ENCODE measurements around the gene RDH11. TPM values are rescaled to one million over a fixed set of nuclear protein-coding genes. Genes with fewer than 3 reads are reported as not detected.
A peak's percentile ranks its signal among the peaks of the same experiment; 100 is the strongest.

The RDH11 gene
- total RNA-seq, 4 donors from 2014 or later: 34.5 to 72.3 (median 49.1) TPM

GRCh38 chr14:67673451-67673850 lies 22.1 kb downstream of the RDH11 start:
- TF ChIP-seq POLR2A (IDR thresholded peaks at IDR 0.05) (no peak), CTCF (IDR thresholded peaks at IDR 0.05) (no peak)
- WGBS, 2 donors: 29 to 30% methylated on average over 5 of the region's 5 CpGs
- no peak overlapping the region for H3K4me3 ChIP-seq (ENCODE audit: low read depth, poor library complexity, severe bottlenecking)
- intact Hi-C loops (cut with DNase I; ENCODE audit: low total_unique reads): no loop called here
- DNase-seq (ENCODE audit: low spot score in 2 of 2): no peak

DNA sequence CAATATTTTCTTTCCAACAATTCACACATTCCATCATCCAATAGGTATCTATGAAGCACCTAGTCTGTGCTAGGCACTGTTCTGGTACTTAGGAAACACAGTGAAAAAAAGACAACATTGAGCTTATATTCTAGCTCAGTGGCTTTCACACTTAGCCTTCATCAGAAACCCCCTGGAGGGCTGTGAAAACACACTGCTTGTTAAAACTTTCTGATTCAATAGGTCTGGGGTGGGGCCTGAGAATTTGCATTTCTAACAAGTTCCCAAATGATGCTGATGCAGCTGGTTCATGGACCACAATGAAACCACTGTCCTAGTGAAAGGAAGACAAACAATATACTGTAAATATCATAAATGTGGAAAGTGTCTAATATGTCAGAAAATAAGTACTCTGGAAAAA lies 27.0 kb downstream of the RDH11 start:
- DNase-seq (ENCODE audit: low spot score in 2 of 2): no peak
- H3K4me3 ChIP-seq (ENCODE audit: low read depth, poor library complexity, severe bottlenecking): no peak overlapping the region
- intact Hi-C loops (cut with DNase I; ENCODE audit: low total_unique reads): loop anchor here (10.0 kb wide), 1 partner anchor 54 kb away; the partner anchor contains the start of gene ARG2
- TF ChIP-seq POLR2A (IDR thresholded peaks at IDR 0.05) (no peak), CTCF (IDR thresholded peaks at IDR 0.05) (no peak)

- no peak overlapping the region for H3K4me3 ChIP-seq (ENCODE audit: low read depth, poor library complexity, severe bottlenecking)
- peak in 1 of 2 donors; percentile 19 for DNase-seq (ENCODE audit: low spot score in 2 of 2)
- intact Hi-C loops (cut with DNase I; ENCODE audit: low total_unique reads): loop anchor here (10.0 kb wide), 1 partner anchor 52 kb away; the partner anchor contains the start of gene ARG2
- 6 to 15% methylated on average over 1 of the region's 1 CpG for WGBS, 2 donors
- TF ChIP-seq POLR2A (IDR thresholded peaks at IDR 0.05): no peak
- no peak for TF ChIP-seq CTCF (IDR thresholded peaks at IDR 0.05)
Measured at GRCh38 chr14:67666750-67667449, 28.7 kb downstream of the RDH11 start.

- no peak overlapping the region for H3K4me3 ChIP-seq (ENCODE audit: low read depth, poor library complexity, severe bottlenecking)
- no peak for DNase-seq (ENCODE audit: low spot score in 2 of 2)
- intact Hi-C loops (cut with DNase I; ENCODE audit: low total_unique reads): loop anchor here (10.0 kb wide), 1 partner anchor 51 kb away; the partner anchor contains the start of gene ARG2
- TF ChIP-seq POLR2A (IDR thresholded peaks at IDR 0.05): no peak
- no peak for TF ChIP-seq CTCF (IDR thresholded peaks at IDR 0.05)
- WGBS, 2 donors: 60 to 68% methylated on average over 2 of the region's 2 CpGs
Measured at GRCh38 chr14:67665868-67666267, 29.7 kb downstream of the RDH11 start.

- DNase-seq (ENCODE audit: low spot score in 2 of 2): no peak
- H3K4me3 ChIP-seq (ENCODE audit: low read depth, poor library complexity, severe bottlenecking): no peak overlapping the region
- no peak for TF ChIP-seq POLR2A (IDR thresholded peaks at IDR 0.05)
- no peak for TF ChIP-seq CTCF (IDR thresholded peaks at IDR 0.05)
- 60 to 83% methylated on average over 4 of the region's 4 CpGs for WGBS, 2 donors
- intact Hi-C loops (cut with DNase I; ENCODE audit: low total_unique reads): loop anchor here (10.0 kb wide), 1 partner anchor 49 kb away; the partner anchor contains the start of gene ARG2
Measured at GRCh38 chr14:67663633-67664032, 31.9 kb downstream of the RDH11 start.

All from lower leg skin (tissue), 4 donors.